HEK293 (cell line): ENCODE measurements around the gene CCL7.

Experiments used
- BCL11A ChIP-seq: fragments of 450-650 bp; formaldehyde crosslinking; IDR thresholded peaks from 2 replicates; pipeline ENCODE4 v1.5.1; 2016; ENCODE audit warnings: low read depth, missing biosample characterization, missing genetic modification characterization
- OVOL3 ChIP-seq: fragments of 450-650 bp; formaldehyde crosslinking; IDR thresholded peaks from 2 replicates; pipeline ENCODE4 v1.5.1; 2016; ENCODE audit warnings: missing biosample characterization, missing genetic modification characterization
- RBAK ChIP-seq: fragments of 450-650 bp; formaldehyde crosslinking; IDR thresholded peaks from 2 replicates; pipeline ENCODE4 v1.5.1; 2016; ENCODE audit warnings: missing biosample characterization, missing genetic modification characterization
- ZBTB21 ChIP-seq: fragments of 450-650 bp; formaldehyde crosslinking; IDR thresholded peaks from 2 replicates; pipeline ENCODE4 v1.5.1; 2017; ENCODE audit warnings: missing biosample characterization, missing genetic modification characterization
- ZBTB6 ChIP-seq: fragments of 450-650 bp; formaldehyde crosslinking; IDR thresholded peaks from 2 replicates; pipeline ENCODE4 v1.5.1; 2017; ENCODE audit warnings: missing biosample characterization, missing genetic modification characterization
- ZNF121 ChIP-seq: fragments of 450-650 bp; formaldehyde crosslinking; IDR thresholded peaks from 2 replicates; pipeline ENCODE4 v1.5.1; 2016; ENCODE audit warnings: missing biosample characterization, missing genetic modification characterization
- ZNF132 ChIP-seq: fragments of 450-650 bp; formaldehyde crosslinking; IDR thresholded peaks from 2 replicates; pipeline ENCODE4 v1.5.1; 2017; ENCODE audit warnings: missing biosample characterization, missing genetic modification characterization, borderline replicate concordance
- ZNF155 ChIP-seq: fragments of 450-650 bp; formaldehyde crosslinking; IDR thresholded peaks from 2 replicates; pipeline ENCODE4 v1.5.1; 2016; ENCODE audit warnings: missing biosample characterization, missing genetic modification characterization
- ZNF292 ChIP-seq: fragments of 450-650 bp; formaldehyde crosslinking; IDR thresholded peaks from 2 replicates; pipeline ENCODE4 v1.5.1; 2016; ENCODE audit warnings: low read depth, missing biosample characterization, missing genetic modification characterization, borderline replicate concordance
- ZNF426 ChIP-seq: fragments of 450-650 bp; formaldehyde crosslinking; IDR thresholded peaks from 2 replicates; pipeline ENCODE4 v1.5.1; 2017; ENCODE audit warnings: missing biosample characterization, missing genetic modification characterization, mild to moderate bottlenecking, inconsistent platforms, moderate library complexity
- ZNF501 ChIP-seq: fragments of 450-650 bp; formaldehyde crosslinking; IDR thresholded peaks from 2 replicates; pipeline ENCODE4 v1.5.1; 2016; ENCODE audit warnings: missing biosample characterization, missing genetic modification characterization
- ZNF701 ChIP-seq: fragments of 450-650 bp; formaldehyde crosslinking; IDR thresholded peaks from 2 replicates; pipeline ENCODE4 v1.5.1; 2016; ENCODE audit warnings: missing biosample characterization, missing genetic modification characterization
- ZNF76 ChIP-seq: fragments of 450-650 bp; formaldehyde crosslinking; IDR thresholded peaks from 2 replicates; pipeline ENCODE4; 2016; ENCODE audit warnings: low read depth, missing biosample characterization, missing genetic modification characterization, borderline replicate concordance
- TF ChIP-seq, protein P1 (sequence below): fragments of 450-650 bp; formaldehyde crosslinking; IDR thresholded peaks from 2 replicates; pipeline ENCODE4 v1.5.1; 2016; ENCODE audit warnings: missing biosample characterization, missing genetic modification characterization

DNA sequence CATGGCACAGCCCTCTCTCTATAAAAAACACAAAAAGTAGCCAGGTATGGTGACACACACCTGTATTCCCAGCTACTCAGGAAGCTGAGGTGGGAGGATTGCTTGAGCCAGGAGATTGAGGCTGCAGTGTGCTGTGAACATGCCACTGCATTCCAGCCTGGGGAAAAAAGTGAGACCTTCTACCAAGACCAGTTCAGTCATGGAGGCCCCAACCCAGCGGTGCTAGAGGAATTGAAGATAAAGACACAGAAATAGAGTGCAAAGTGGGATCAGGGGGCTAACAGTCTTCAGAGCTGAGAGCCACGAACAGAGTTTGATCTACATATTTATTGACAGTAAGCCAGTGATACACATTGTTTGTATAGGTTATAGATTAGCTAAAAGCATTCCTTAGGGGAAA is 33.6 kb downstream of the CCL7 start:
- TF ChIP-seq ZNF292 (no peak), ZBTB6 (tag by site-specific recombination) (no peak), ZNF121 (tag by site-specific recombination) (no peak), ZNF701 (tag by site-specific recombination) (no peak), RBAK (tag by site-specific recombination) (no peak), ZBTB21 (tag by site-specific recombination) (no peak), ZNF426 (tag by site-specific recombination) (no peak), OVOL3 (tag by site-specific recombination) (no peak), ZNF76 (tag by site-specific recombination) (no peak), ZNF501 (tag by site-specific recombination) (no peak), ZNF132 (tag by site-specific recombination) (no peak), BCL11A (tag by site-specific recombination) (no peak), ZNF155 (tag by site-specific recombination) (no peak)
- TF ChIP-seq, protein P1, sequence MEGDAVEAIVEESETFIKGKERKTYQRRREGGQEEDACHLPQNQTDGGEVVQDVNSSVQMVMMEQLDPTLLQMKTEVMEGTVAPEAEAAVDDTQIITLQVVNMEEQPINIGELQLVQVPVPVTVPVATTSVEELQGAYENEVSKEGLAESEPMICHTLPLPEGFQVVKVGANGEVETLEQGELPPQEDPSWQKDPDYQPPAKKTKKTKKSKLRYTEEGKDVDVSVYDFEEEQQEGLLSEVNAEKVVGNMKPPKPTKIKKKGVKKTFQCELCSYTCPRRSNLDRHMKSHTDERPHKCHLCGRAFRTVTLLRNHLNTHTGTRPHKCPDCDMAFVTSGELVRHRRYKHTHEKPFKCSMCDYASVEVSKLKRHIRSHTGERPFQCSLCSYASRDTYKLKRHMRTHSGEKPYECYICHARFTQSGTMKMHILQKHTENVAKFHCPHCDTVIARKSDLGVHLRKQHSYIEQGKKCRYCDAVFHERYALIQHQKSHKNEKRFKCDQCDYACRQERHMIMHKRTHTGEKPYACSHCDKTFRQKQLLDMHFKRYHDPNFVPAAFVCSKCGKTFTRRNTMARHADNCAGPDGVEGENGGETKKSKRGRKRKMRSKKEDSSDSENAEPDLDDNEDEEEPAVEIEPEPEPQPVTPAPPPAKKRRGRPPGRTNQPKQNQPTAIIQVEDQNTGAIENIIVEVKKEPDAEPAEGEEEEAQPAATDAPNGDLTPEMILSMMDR (tag by site-specific recombination): no peak
